OCI-LY7 (cell line): ENCODE data around the gene HS6ST3. TPM values are rescaled to one million over a fixed set of nuclear protein-coding genes. Genes with fewer than 3 reads are reported as not detected.

Experiments
- BruUV-seq: library from RNA; stranded (reverse); fragments of 400-500 nt; replicated peaks from 2 replicates; lab custom pipeline; 2021; lab: Mats Ljungman, UMichigan
- CTCF ChIA-PET: fragments of 300-600 bp; sonication (Branson Sonifier 250); formaldehyde crosslinking; loops from one replicate; lab custom pipeline; 2022; ENCODE audit warnings: antibody characterized with exemption; ENCODE audit not compliant: unreplicated experiment; lab: Charles Lee
- POLR2A ChIA-PET: fragments of 300-600 bp; sonication (Branson Sonifier 250); formaldehyde crosslinking; loops from one replicate; lab custom pipeline; 2022; ENCODE audit warnings: antibody characterized with exemption; lab: Charles Lee
- DNase-seq: peaks from one replicate; pipeline ENCODE4 v3.0.0-alpha.2; 2015; ENCODE audit warnings: low spot score
- H2AFZ ChIP-seq: fragments of 200-600 bp; sonication (generic), shearing (Covaris generic); 2 replicates; pipeline ENCODE4 v1.6.1; 2014; ENCODE audit warnings: mild to moderate bottlenecking, antibody characterized with exemption, low read length, moderate library complexity
- H3K27ac ChIP-seq: fragments of 200-600 bp; sonication (generic); 2 replicates; pipeline ENCODE4 v1.5.1; 2014; ENCODE audit warnings: mixed run types, low read depth, mild to moderate bottlenecking, moderate library complexity, low read length, inconsistent platforms; ENCODE audit not compliant: poor library complexity, severe bottlenecking
- H3K36me3 ChIP-seq: fragments of 200-600 bp; sonication (generic); 2 replicates; pipeline ENCODE4 v1.6.1; 2014; ENCODE audit warnings: mild to moderate bottlenecking, antibody characterized with exemption, low read length, moderate library complexity, mixed read lengths; ENCODE audit not compliant: insufficient read depth
- H3K4me1 ChIP-seq: fragments of 200-600 bp; sonication (generic); 2 replicates; pipeline ENCODE4 v1.5.1; 2014; ENCODE audit warnings: mild to moderate bottlenecking, low read length; ENCODE audit not compliant: insufficient read depth, poor library complexity, severe bottlenecking
- H3K4me2 ChIP-seq: fragments of 200-600 bp; sonication (generic); 2 replicates; pipeline ENCODE4 v1.6.1; 2014; ENCODE audit warnings: mild to moderate bottlenecking, low read length
- H3K4me3 ChIP-seq: fragments of 200-600 bp; sonication (generic); 2 replicates; pipeline ENCODE4 v1.5.1; 2014; ENCODE audit warnings: mild to moderate bottlenecking, low read depth, low read length; ENCODE audit not compliant: poor library complexity, severe bottlenecking
- H3K79me2 ChIP-seq: fragments of 200-600 bp; sonication (generic); 2 replicates; pipeline ENCODE4 v1.6.1; 2016; ENCODE audit warnings: low read depth, mild to moderate bottlenecking, low read length, moderate library complexity, mixed read lengths; ENCODE audit not compliant: insufficient read depth
- H3K9me2 ChIP-seq: fragments of 200-600 bp; sonication (generic); 2 replicates; pipeline ENCODE4 v1.6.1; 2016; ENCODE audit warnings: mild to moderate bottlenecking, low read length, mixed read lengths; ENCODE audit not compliant: insufficient read depth
- H3K9me3 ChIP-seq: fragments of 200-600 bp; sonication (generic); 2 replicates; pipeline ENCODE4 v1.6.1; 2014; ENCODE audit warnings: mild to moderate bottlenecking, mixed run types, low read length, mixed read lengths
- H4K20me1 ChIP-seq: fragments of 200-600 bp; sonication (generic); 2 replicates; pipeline ENCODE4 v1.6.1; 2014; ENCODE audit warnings: mild to moderate bottlenecking, antibody characterized with exemption, low read length, moderate library complexity, mixed read lengths; ENCODE audit not compliant: insufficient read depth
- CTCF ChIP-seq: fragments of 200-600 bp; sonication (generic); conservative IDR thresholded peaks from 2 replicates; pipeline ENCODE4 v1.5.1; 2014; ENCODE audit warnings: mild to moderate bottlenecking, antibody characterized with exemption, low read length, moderate library complexity, mixed read lengths
- EZH2phosphoT487 ChIP-seq: fragments of 200-600 bp; sonication (generic); IDR thresholded peaks from 2 replicates; pipeline ENCODE4 v1.6.1; 2018; ENCODE audit warnings: low read depth, borderline replicate concordance, mild to moderate bottlenecking, mixed run types, antibody characterized with exemption, low read length, moderate library complexity, mixed read lengths
- intact Hi-C: fragments of 100-400 bp; cut with micrococcal nuclease; formaldehyde crosslinking; loops from one replicate; pipeline ENCODE4 v1.10.0; 2022; ENCODE audit not compliant: unreplicated experiment
- total RNA-seq, 2 experiments: library from RNA; depleted of rRNA in 1 of 2; stranded (reverse); fragments of >200 nt in 1 of 2; shearing (Covaris generic) in 1 of 2; gene quantifications; 2 replicates each; pipeline ENCODE4 v1.2.3, GENCODE V29; 2014 to 2022

HS6ST3 gene
- total RNA-seq, 2 experiments from 2014 or later, result not detected

GRCh38 chr13:96314974-96315373 is 225.1 kb downstream of the HS6ST3 start:
- no peak for DNase-seq
- H3K9me2 ChIP-seq, result no peaks in the 10 kb centered on the region
- no peak overlapping the region for H3K27ac ChIP-seq
- H4K20me1 ChIP-seq, result no peaks in the 10 kb centered on the region
- ChIA-PET POLR2A (no interaction called here), CTCF (no interaction called here)
- H3K79me2 ChIP-seq, result no peaks in the 10 kb centered on the region
- H2AFZ ChIP-seq, result no peak overlapping the region
- H3K4me2 ChIP-seq, result no peak overlapping the region
- intact Hi-C loops, result no loop called here
- no peaks in the 10 kb centered on the region for H3K36me3 ChIP-seq
- H3K4me1 ChIP-seq, result no peaks in the 10 kb centered on the region
- H3K9me3 ChIP-seq, result no peaks in the 10 kb centered on the region
- H3K4me3 ChIP-seq, result no peak overlapping the region
- BruUV-seq, result no TSS peak
- TF ChIP-seq CTCF, result no peak
- TF ChIP-seq EZH2phosphoT487, result no peak

GRCh38 chr13:96338030-96338429 is 248.1 kb downstream of the HS6ST3 start:
- Histone ChIP-seq H3K4me2 (no peak overlapping the region), H3K9me3 (no peaks in the 10 kb centered on the region), H3K4me3 (no peak overlapping the region), H4K20me1 (no peaks in the 10 kb centered on the region), H3K79me2 (no peaks in the 10 kb centered on the region), H2AFZ (no peak overlapping the region), H3K4me1 (no peaks in the 10 kb centered on the region), H3K36me3 (no peaks in the 10 kb centered on the region), H3K9me2 (no peaks in the 10 kb centered on the region), H3K27ac (no peak overlapping the region)
- no peak for DNase-seq
- ChIA-PET POLR2A (no interaction called here), CTCF (no interaction called here)
- intact Hi-C loops, result no loop called here
- TF ChIP-seq EZH2phosphoT487 (no peak), CTCF (no peak)
- BruUV-seq, result no TSS peak

- no TSS peak for BruUV-seq
- DNase-seq, result no peak
- Histone ChIP-seq H3K9me2 (no peaks in the 10 kb centered on the region), H3K4me3 (no peak overlapping the region), H3K4me1 (no peaks in the 10 kb centered on the region), H2AFZ (no peak overlapping the region), H3K9me3 (no peaks in the 10 kb centered on the region), H3K4me2 (no peak overlapping the region), H3K36me3 (no peaks in the 10 kb centered on the region), H3K27ac (no peak overlapping the region), H3K79me2 (no peaks in the 10 kb centered on the region), H4K20me1 (no peaks in the 10 kb centered on the region)
- ChIA-PET CTCF (no interaction called here), POLR2A (no interaction called here)
- intact Hi-C loops, result no loop called here
- TF ChIP-seq CTCF (no peak), EZH2phosphoT487 (no peak)
These were observed 252.4 kb downstream of the HS6ST3 start for GRCh38 chr13:96342286-96342685.
